HCT116 (cell line): ENCODE measurements around the gene RFC4. TPM values are rescaled to one million over a fixed set of nuclear protein-coding genes. Genes with fewer than 3 reads are reported as not detected.

Experiments used
- ATAC-seq: fragments of 200-7000 bp; cut with Tn5 transposase; 2 replicates; pipeline ENCODE4 v1.9.1; 2020; ENCODE audit warnings: mild to moderate bottlenecking, moderate library complexity
- BruUV-seq: library from RNA; stranded (reverse); fragments of 400-500 nt; replicated peaks from 2 replicates; lab custom pipeline; 2021; lab: Mats Ljungman, UMichigan
- CTCF ChIA-PET: fragments of 300-600 bp; sonication (Branson Sonifier 250); formaldehyde crosslinking; loops from one replicate; lab custom pipeline; 2021; ENCODE audit warnings: antibody characterized with exemption; lab: Charles Lee
- POLR2A ChIA-PET: fragments of 300-600, 350-600 bp; sonication (Branson Sonifier 250); formaldehyde crosslinking; loops from one replicate; lab custom pipeline; 2021; ENCODE audit warnings: antibody characterized with exemption; lab: Charles Lee
- RAD21 ChIA-PET, 2 experiments: fragments of 300-600 bp; sonication (Branson Sonifier 250); formaldehyde crosslinking; loops; one replicate each; lab custom pipeline; 2023; ENCODE audit warnings: low total read pairs in 2 of 2; ENCODE audit not compliant: uncharacterized antibody in 2 of 2, unreplicated experiment in 2 of 2, low non-redundant PET in 1 of 2; lab: Charles Lee
- DNase-seq: peaks from one replicate; pipeline ENCODE4 v3.0.0-alpha.2; 2010; ENCODE audit warnings: low read depth, low spot score
- H2AFZ ChIP-seq: fragments of 200-600 bp; shearing (Covaris generic), sonication (generic); 2 replicates; pipeline ENCODE4 v1.6.1; 2017; ENCODE audit warnings: low read depth, mixed run types, mixed read lengths, antibody characterized with exemption, low read length; ENCODE audit not compliant: poor library complexity, severe bottlenecking
- H3K27ac ChIP-seq: 2 replicates; pipeline ENCODE4 v1.5.1; 2012; ENCODE audit warnings: low read depth, low read length
- H3K27me3 ChIP-seq: fragments of 200-600 bp; sonication (generic); 2 replicates; pipeline ENCODE4 v1.6.1; 2016; ENCODE audit warnings: mixed run types, low read length, mixed read lengths; ENCODE audit not compliant: insufficient read depth
- H3K36me3 ChIP-seq, 2 experiments: fragments of 200-500 bp in 1 of 2; fragments of 200-600 bp in 1 of 2; sonication (Bioruptor generic) in 1 of 2; sonication (generic) in 1 of 2; 2 replicates each; pipeline versions ENCODE4 v1.5.1 to v1.6.1; 2014 to 2016; ENCODE audit warnings: low read length in 2 of 2, inconsistent platforms in 1 of 2, mixed read lengths in 1 of 2, mixed run types in 1 of 2; ENCODE audit not compliant: insufficient read depth in 2 of 2, control insufficient read depth in 1 of 2
- H3K4me1 ChIP-seq, 2 experiments: fragments of 200-600 bp in 1 of 2; sonication (generic) in 1 of 2; 2 replicates each; pipeline versions ENCODE4 v1.5.1 to v1.6.1; 2012 to 2017; ENCODE audit warnings: low read length in 2 of 2, inconsistent platforms in 1 of 2, mild to moderate bottlenecking in 1 of 2, mixed read lengths in 1 of 2, mixed run types in 1 of 2, moderate library complexity in 1 of 2; ENCODE audit not compliant: insufficient read depth in 2 of 2, control insufficient read depth in 1 of 2
- H3K4me2 ChIP-seq: fragments of 200-600 bp; sonication (generic); 2 replicates; pipeline ENCODE4 v1.6.1; 2017; ENCODE audit warnings: mixed run types, low read length, mixed read lengths
- H3K4me3 ChIP-seq, 2 experiments: fragments of 200-600 bp in 1 of 2; sonication (generic) in 1 of 2; replicated peaks in 1 of 2; 2 replicates each; pipeline ENCODE4 v1.5.1; 2011 to 2016; ENCODE audit warnings: low read length in 2 of 2, control low read depth in 1 of 2, low read depth in 1 of 2, mild to moderate bottlenecking in 1 of 2, mixed read lengths in 1 of 2, mixed run types in 1 of 2
- H3K79me2 ChIP-seq: fragments of 200-600 bp; sonication (generic); 2 replicates; pipeline ENCODE4 v1.6.1; 2017; ENCODE audit warnings: mild to moderate bottlenecking, mixed run types, low read length, moderate library complexity, mixed read lengths; ENCODE audit not compliant: insufficient read depth
- H3K9ac ChIP-seq: fragments of 200-600 bp; sonication (generic); 2 replicates; pipeline ENCODE4 v1.6.1; 2016; ENCODE audit warnings: low read length, mixed read lengths
- H3K9me2 ChIP-seq: fragments of 200-600 bp; sonication (generic), shearing (Covaris generic); 2 replicates; pipeline ENCODE4 v1.6.1; 2017; ENCODE audit warnings: mixed run types, mild to moderate bottlenecking, moderate library complexity; ENCODE audit not compliant: insufficient read depth
- H3K9me3 ChIP-seq, 2 experiments: fragments of 200-500 bp in 1 of 2; fragments of 200-600 bp in 1 of 2; sonication (Bioruptor generic) in 1 of 2; sonication (generic) in 1 of 2; 2 replicates each; pipeline ENCODE4 v1.6.1; 2014 to 2017; ENCODE audit warnings: low read length in 2 of 2, mixed read lengths in 2 of 2, inconsistent platforms in 1 of 2, low read depth in 1 of 2, mild to moderate bottlenecking in 1 of 2, mixed run types in 1 of 2, moderate library complexity in 1 of 2; ENCODE audit not compliant: control insufficient read depth in 1 of 2, insufficient read depth in 1 of 2
- H4K20me1 ChIP-seq: fragments of 200-600 bp; sonication (generic), shearing (Covaris generic); 2 replicates; pipeline ENCODE4 v1.6.1; 2017; ENCODE audit warnings: mixed run types, mild to moderate bottlenecking, moderate library complexity; ENCODE audit not compliant: insufficient read depth
- CBX3 ChIP-seq: IDR thresholded peaks from 2 replicates; pipeline ENCODE4 v1.6.1; 2012; ENCODE audit warnings: low read depth
- FOSL1 ChIP-seq: IDR thresholded peaks from 2 replicates; pipeline ENCODE4 v1.6.1; 2012; ENCODE audit warnings: low read depth
- JUND ChIP-seq: IDR thresholded peaks from 2 replicates; pipeline ENCODE4 v1.6.1; 2012
- POLR2AphosphoS5 ChIP-seq: IDR thresholded peaks from 2 replicates; pipeline ENCODE4 v1.6.1; 2011; ENCODE audit warnings: mild to moderate bottlenecking, low read depth, low read length, moderate library complexity
- SIN3A ChIP-seq: IDR thresholded peaks from 2 replicates; pipeline ENCODE4 v1.6.1; 2012; ENCODE audit warnings: low read depth
- SP1 ChIP-seq: IDR thresholded peaks from 2 replicates; pipeline ENCODE4 v1.6.1; 2012; ENCODE audit warnings: low read depth
- TCF7L2 ChIP-seq: IDR thresholded peaks from 2 replicates; pipeline ENCODE4 v1.7.0; 2011; ENCODE audit warnings: borderline replicate concordance, inconsistent platforms; ENCODE audit not compliant: insufficient read depth, insufficient read length; ENCODE audit errors: extremely low read depth
- intact Hi-C: fragments of 100-400 bp; cut with micrococcal nuclease; formaldehyde crosslinking; loops from 2 replicates; pipeline ENCODE4 v1.10.0; 2022
- microRNA counts: library from miRNA; unstranded; fragments of <30 nt; microRNA quantifications from one replicate; lab custom pipeline; 2015
- microRNA-seq: library from miRNA; unstranded; fragments of <30 nt; microRNA quantifications from one replicate; pipeline ENCODE4, GENCODE V29; 2016; ENCODE audit warnings: borderline number of aligned reads
- total RNA-seq: library from RNA; stranded (reverse); gene quantifications from one replicate; pipeline ENCODE4 v1.2.1, GENCODE V29; 2021; ENCODE audit not compliant: unreplicated experiment
- TF ChIP-seq, protein P1 (sequence below): IDR thresholded peaks from 2 replicates; pipeline ENCODE4 v1.6.1; 2012; ENCODE audit warnings: low read depth
- TF ChIP-seq, protein P2 (sequence below): IDR thresholded peaks from 2 replicates; pipeline ENCODE4 v1.6.1; 2011; ENCODE audit warnings: mild to moderate bottlenecking, low read length, moderate library complexity; ENCODE audit not compliant: insufficient replicate concordance; ENCODE audit errors: extremely low read depth

RFC4 gene
- total RNA-seq, 1 experiment from 2014 or later, result 86.2 TPM

DNA sequence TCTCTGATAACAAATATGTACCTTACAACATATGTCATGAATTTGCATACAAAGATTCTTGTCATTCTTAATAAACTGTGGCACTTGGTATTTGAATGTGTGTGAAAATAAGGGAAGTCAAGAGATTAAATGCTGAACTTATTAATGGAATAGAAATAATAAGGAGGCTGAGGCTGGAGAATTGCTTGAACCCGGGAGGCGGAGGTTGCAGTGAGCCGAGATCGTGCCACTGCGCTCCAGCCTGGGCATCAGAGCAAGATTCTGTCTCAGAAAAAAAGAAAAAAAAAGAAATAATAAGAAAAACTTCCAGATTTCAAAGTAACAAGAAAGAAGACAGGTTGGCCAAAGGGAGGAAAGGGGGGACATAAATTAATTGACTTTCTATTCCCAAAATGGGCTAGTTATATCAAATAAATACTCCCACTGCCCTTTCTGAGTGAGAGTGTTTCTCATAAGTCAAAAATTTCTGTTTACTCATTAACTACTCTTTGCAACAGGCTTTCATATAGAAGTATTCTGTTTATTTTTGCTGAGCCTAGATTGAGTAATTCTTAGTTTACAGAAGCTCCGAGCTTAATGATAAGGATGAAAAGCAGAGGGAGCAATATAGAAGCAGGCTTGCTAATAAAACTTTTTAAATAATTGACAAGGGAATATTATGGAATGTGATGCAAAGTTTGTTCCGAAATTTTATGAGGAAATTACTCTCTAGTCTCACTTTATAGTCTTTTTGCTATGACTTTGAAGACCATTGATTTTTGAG lies 63.5 kb downstream of the RFC4 start:
- ChIA-PET RAD21 (no interaction called here), CTCF (no interaction called here), POLR2A (no interaction called here)
- ATAC-seq (no peak), DNase-seq (no peak)
- Histone ChIP-seq H3K27ac (no peak overlapping the region), H3K4me3 (no peak overlapping the region), H3K36me3 (no peaks in the 10 kb centered on the region), H3K9me2 (no peaks in the 10 kb centered on the region), H3K4me1 (peaks cover 0 to 15% of the 10 kb centered on the region in 2 experiments; a peak in 2 of 4 replicates), H3K9ac (no peak overlapping the region), H3K4me2 (no peak overlapping the region), H3K79me2 (no peaks in the 10 kb centered on the region), H4K20me1 (no peaks in the 10 kb centered on the region), H3K27me3 (no peaks in the 10 kb centered on the region), H3K9me3 (no peaks in the 10 kb centered on the region), H2AFZ (no peak overlapping the region)
- TF ChIP-seq SP1, result no peak
- TF ChIP-seq, protein P1, sequence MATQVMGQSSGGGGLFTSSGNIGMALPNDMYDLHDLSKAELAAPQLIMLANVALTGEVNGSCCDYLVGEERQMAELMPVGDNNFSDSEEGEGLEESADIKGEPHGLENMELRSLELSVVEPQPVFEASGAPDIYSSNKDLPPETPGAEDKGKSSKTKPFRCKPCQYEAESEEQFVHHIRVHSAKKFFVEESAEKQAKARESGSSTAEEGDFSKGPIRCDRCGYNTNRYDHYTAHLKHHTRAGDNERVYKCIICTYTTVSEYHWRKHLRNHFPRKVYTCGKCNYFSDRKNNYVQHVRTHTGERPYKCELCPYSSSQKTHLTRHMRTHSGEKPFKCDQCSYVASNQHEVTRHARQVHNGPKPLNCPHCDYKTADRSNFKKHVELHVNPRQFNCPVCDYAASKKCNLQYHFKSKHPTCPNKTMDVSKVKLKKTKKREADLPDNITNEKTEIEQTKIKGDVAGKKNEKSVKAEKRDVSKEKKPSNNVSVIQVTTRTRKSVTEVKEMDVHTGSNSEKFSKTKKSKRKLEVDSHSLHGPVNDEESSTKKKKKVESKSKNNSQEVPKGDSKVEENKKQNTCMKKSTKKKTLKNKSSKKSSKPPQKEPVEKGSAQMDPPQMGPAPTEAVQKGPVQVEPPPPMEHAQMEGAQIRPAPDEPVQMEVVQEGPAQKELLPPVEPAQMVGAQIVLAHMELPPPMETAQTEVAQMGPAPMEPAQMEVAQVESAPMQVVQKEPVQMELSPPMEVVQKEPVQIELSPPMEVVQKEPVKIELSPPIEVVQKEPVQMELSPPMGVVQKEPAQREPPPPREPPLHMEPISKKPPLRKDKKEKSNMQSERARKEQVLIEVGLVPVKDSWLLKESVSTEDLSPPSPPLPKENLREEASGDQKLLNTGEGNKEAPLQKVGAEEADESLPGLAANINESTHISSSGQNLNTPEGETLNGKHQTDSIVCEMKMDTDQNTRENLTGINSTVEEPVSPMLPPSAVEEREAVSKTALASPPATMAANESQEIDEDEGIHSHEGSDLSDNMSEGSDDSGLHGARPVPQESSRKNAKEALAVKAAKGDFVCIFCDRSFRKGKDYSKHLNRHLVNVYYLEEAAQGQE, result no peak
- TF ChIP-seq SIN3A, result no peak
- TF ChIP-seq FOSL1, result no peak
- no peak for TF ChIP-seq CBX3
- TF ChIP-seq, protein P2, sequence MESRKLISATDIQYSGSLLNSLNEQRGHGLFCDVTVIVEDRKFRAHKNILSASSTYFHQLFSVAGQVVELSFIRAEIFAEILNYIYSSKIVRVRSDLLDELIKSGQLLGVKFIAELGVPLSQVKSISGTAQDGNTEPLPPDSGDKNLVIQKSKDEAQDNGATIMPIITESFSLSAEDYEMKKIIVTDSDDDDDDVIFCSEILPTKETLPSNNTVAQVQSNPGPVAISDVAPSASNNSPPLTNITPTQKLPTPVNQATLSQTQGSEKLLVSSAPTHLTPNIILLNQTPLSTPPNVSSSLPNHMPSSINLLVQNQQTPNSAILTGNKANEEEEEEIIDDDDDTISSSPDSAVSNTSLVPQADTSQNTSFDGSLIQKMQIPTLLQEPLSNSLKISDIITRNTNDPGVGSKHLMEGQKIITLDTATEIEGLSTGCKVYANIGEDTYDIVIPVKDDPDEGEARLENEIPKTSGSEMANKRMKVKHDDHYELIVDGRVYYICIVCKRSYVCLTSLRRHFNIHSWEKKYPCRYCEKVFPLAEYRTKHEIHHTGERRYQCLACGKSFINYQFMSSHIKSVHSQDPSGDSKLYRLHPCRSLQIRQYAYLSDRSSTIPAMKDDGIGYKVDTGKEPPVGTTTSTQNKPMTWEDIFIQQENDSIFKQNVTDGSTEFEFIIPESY, result no peak
- TF ChIP-seq JUND, result no peak
- no peak for TF ChIP-seq TCF7L2
- no peak for TF ChIP-seq POLR2AphosphoS5
- BruUV-seq, result no TSS peak
- intact Hi-C loops, result no loop called here

MicroRNAs within 50 kb of the gene (microRNA counts, 767-probe panel; counts per million panel counts)
- not detected for microRNA hsa-miR-1248 (lab: Ali Mortazavi, UCI)

Small RNA genes within 50 kb of the gene (microRNA-seq; reads per million reads assigned to microRNA genes)
- gene MIR1248, result not detected

Other genes with a start within 250 kb of the RFC4 start
- gene TBCCD1, start 239.1 kb downstream of the RFC4 start, total RNA-seq, result 16.8 TPM
- 54.3 TPM for gene DNAJB11, start 235.8 kb downstream of the RFC4 start, total RNA-seq
- gene AHSG, start 193.4 kb downstream of the RFC4 start, total RNA-seq, result 1.6 TPM
- not detected for gene FETUB, start 166.1 kb downstream of the RFC4 start, total RNA-seq
- 0.42 TPM for gene HRG, start 140.5 kb downstream of the RFC4 start, total RNA-seq
- 0.25 TPM for gene KNG1, start 89.1 kb downstream of the RFC4 start, total RNA-seq
- 398 TPM for gene EIF4A2, start 22.9 kb downstream of the RFC4 start, total RNA-seq
- gene ADIPOQ, start 36.2 kb upstream of the RFC4 start, total RNA-seq, result not detected
- 15.6 TPM for gene ST6GAL1, start 124.0 kb upstream of the RFC4 start, total RNA-seq